Ovary (tissue), 3 donors: Measurements from ENCODE around the gene RPRD1B.

Source experiments
- CTCF ChIP-seq, 3 donors: fragments of 450-650 bp in 2 of 3; fragments of 200-600 bp in 1 of 3; IDR thresholded peaks; one replicate each; pipeline versions ENCODE4 v1.5.1 to v1.8.0; 2016 to 2022; ENCODE audit warnings: antibody characterized with exemption in 3 of 3, mild to moderate bottlenecking in 1 of 3
- EP300 ChIP-seq: sonication (generic); formaldehyde crosslinking; IDR thresholded peaks from one replicate; pipeline ENCODE4 v1.6.1; 2017; ENCODE audit warnings: antibody characterized with exemption
- donor health status: DM: no; HTN: no; CAD: no.

DNA sequence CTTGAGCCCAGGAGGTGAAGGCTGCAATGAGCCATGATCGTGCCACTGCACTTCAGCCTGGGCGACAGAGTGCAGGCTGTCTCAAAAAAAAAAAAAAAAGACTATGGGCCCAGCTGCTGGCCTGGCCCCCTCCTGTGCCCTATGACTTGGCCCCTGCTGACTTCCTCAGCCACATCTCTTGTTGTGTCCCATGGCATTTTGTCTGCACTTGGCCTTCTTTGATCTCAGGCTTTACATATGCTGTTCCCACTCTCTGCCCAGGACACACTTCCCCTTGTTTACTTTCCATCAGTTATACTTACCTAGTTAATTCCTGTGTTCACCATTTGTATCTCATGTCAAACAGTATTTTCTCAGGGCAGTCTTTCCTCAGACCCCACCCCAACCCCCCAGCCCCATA lies 44.5 kb downstream of the RPRD1B start:
- TF ChIP-seq CTCF (IDR thresholded peaks at IDR 0.05) (no peak), EP300 (no peak)
